Colonic mucosa (tissue), 4 donors: ENCODE data around the gene SERPINB8. TPM values are rescaled to one million over a fixed set of nuclear protein-coding genes. Genes with fewer than 3 reads are reported as not detected.
"Not testable (repeated sequence)": the region's sequence is repeated elsewhere in the genome, so short reads cannot be mapped to it uniquely, and the experiment has no call there.

Experiments used
- DNase-seq: peaks from one replicate; pipeline ENCODE4 v3.0.0-alpha.2; 2020
- H3K27ac ChIP-seq: fragments of 200-600 bp; one replicate; pipeline ENCODE4 v1.8.0; 2021
- H3K27me3 ChIP-seq: fragments of 200-600 bp; one replicate; pipeline ENCODE4 v1.8.0; 2021
- H3K36me3 ChIP-seq: fragments of 200-600 bp; one replicate; pipeline ENCODE4 v1.8.0; 2021
- H3K4me1 ChIP-seq: fragments of 200-600 bp; one replicate; pipeline ENCODE4 v1.8.0; 2021; ENCODE audit warnings: mild to moderate bottlenecking
- H3K4me3 ChIP-seq: fragments of 200-600 bp; one replicate; pipeline ENCODE4 v1.8.0; 2021
- H3K9ac ChIP-seq, 2 donors: one replicate each; pipeline ENCODE4 v1.7.0; 2013; ENCODE audit warnings: control low read depth in 2 of 2, low read depth in 2 of 2, low read length in 2 of 2
- H3K9me3 ChIP-seq: fragments of 200-600 bp; one replicate; pipeline ENCODE4 v1.8.0; 2021
- CTCF ChIP-seq: fragments of 200-600 bp; IDR thresholded peaks from one replicate; pipeline ENCODE4 v1.8.0; 2022; ENCODE audit warnings: antibody characterized with exemption, mild to moderate bottlenecking
- intact Hi-C: fragments of 100-400 bp; cut with DNase I; formaldehyde crosslinking; loops from one replicate; pipeline ENCODE4 v1.14.1; 2022
- total RNA-seq, 2 donors: library from RNA; stranded (reverse); fragmentation: NEBNext Ultra II Directional in 1 of 2; extraction: Animal tissue kit (Norgen Biotek cat#: 25700) in 1 of 2; gene quantifications; one replicate each; pipeline ENCODE4 v1.2.1, GENCODE V29; 2021
- donor health status: healthy.
- donor health status: DM: no; HTN: no; CAD: no.
- donor health status: DM: no; HTN: no; CAD: no.

SERPINB8 gene
- total RNA-seq = 10 to 100 TPM in 1 of 2 donors, 1 to 10 TPM in 1; 9.2 to 20.1 TPM

GRCh38 chr18:63969942-63970808, at the start of gene SERPINB8:
Gene SERPINB8, plus strand, starts transcription at chr18:63970081. Its CDS starts 8,228 bp downstream, at chr18:63978309.
- intact Hi-C loops = no loop called here
- H3K9me3 ChIP-seq = no peaks in the 10 kb centered on the region

GRCh38 chr18:63922049-63922448, 47.8 kb upstream of the SERPINB8 start:
- H3K27me3 ChIP-seq = no peaks in the 10 kb centered on the region
- H3K9ac ChIP-seq = no peak overlapping the region
- no peak for DNase-seq
- no peaks in the 10 kb centered on the region for H3K9me3 ChIP-seq
- no peaks in the 10 kb centered on the region for H3K36me3 ChIP-seq
- H3K27ac ChIP-seq = no peak overlapping the region
- no peak overlapping the region for H3K4me3 ChIP-seq
- TF ChIP-seq CTCF = no peak
- no peaks in the 10 kb centered on the region for H3K4me1 ChIP-seq
- intact Hi-C loops = no loop called here

More at GRCh38 chr18:63969942-63970808, at the start of gene SERPINB8:
- Histone ChIP-seq H3K36me3 (no peaks in the 10 kb centered on the region), H3K4me3 (peak within 1 kb of the TSS; percentile 59), H3K27me3 (no peaks in the 10 kb centered on the region), H3K9ac (peak within 1 kb of the TSS; percentile 85 to 98), H3K4me1 (peaks cover 7% of the 10 kb centered on the region), H3K27ac (peak within 1 kb of the TSS; percentile 96)
- DNase-seq = peak; percentile 96
- TF ChIP-seq CTCF = no peak

GRCh38 chr18:63924551-63924950, 45.3 kb upstream of the SERPINB8 start:
- H3K4me3 ChIP-seq = no peak overlapping the region
- no peak for DNase-seq
- no peak overlapping the region for H3K27ac ChIP-seq
- H3K36me3 ChIP-seq = no peaks in the 10 kb centered on the region
- no peaks in the 10 kb centered on the region for H3K27me3 ChIP-seq
- H3K4me1 ChIP-seq = no peaks in the 10 kb centered on the region
- no peak for TF ChIP-seq CTCF
- intact Hi-C loops = no loop called here
- no peak overlapping the region for H3K9ac ChIP-seq
- no peaks in the 10 kb centered on the region for H3K9me3 ChIP-seq

GRCh38 chr18:63928331-63928730, 41.5 kb upstream of the SERPINB8 start:
- Histone ChIP-seq H3K36me3 (no peaks in the 10 kb centered on the region), H3K27me3 (no peaks in the 10 kb centered on the region), H3K4me3 (no peak overlapping the region), H3K27ac (no peak overlapping the region), H3K4me1 (no peaks in the 10 kb centered on the region), H3K9me3 (no peaks in the 10 kb centered on the region), H3K9ac (no peak overlapping the region)
- TF ChIP-seq CTCF = no peak
- intact Hi-C loops = no loop called here
- no peak for DNase-seq

- H3K9me3 ChIP-seq, H3K36me3 ChIP-seq, H3K9ac ChIP-seq, H3K4me3 ChIP-seq, H3K27me3 ChIP-seq, DNase-seq, H3K27ac ChIP-seq, intact Hi-C loops, H3K4me1 ChIP-seq: not testable (repeated sequence)
These were observed 40.5 kb upstream of the SERPINB8 start for GRCh38 chr18:63929369-63929768.

- DNase-seq = no peak
- Histone ChIP-seq H3K36me3 (no peaks in the 10 kb centered on the region), H3K27ac (no peak overlapping the region), H3K4me3 (no peak overlapping the region), H3K9ac (no peak overlapping the region), H3K27me3 (no peaks in the 10 kb centered on the region), H3K9me3 (no peaks in the 10 kb centered on the region), H3K4me1 (no peaks in the 10 kb centered on the region)
- TF ChIP-seq CTCF = no peak
- intact Hi-C loops = loop anchor here (10.0 kb wide), 1 partner anchor 416 kb away; no protein-coding TSS in a partner anchor
These were observed 39.0 kb upstream of the SERPINB8 start for GRCh38 chr18:63930773-63931354.
